Measurements from ENCODE around the gene GFPT1.

GFPT1 gene

GRCh38 chr2:69315160-69315761 lies 71.8 kb downstream of the GFPT1 start:
- DNase-seq, result no peak

GRCh38 chr2:69311024-69311416 lies 76.0 kb downstream of the GFPT1 start:
- DNase-seq, result no peak

GRCh38 chr2:69310111-69311023 lies 76.7 kb downstream of the GFPT1 start:
- DNase-seq, result no peak

GRCh38 chr2:69309351-69310110 lies 77.5 kb downstream of the GFPT1 start:
- DNase-seq, result no peak

DNA sequence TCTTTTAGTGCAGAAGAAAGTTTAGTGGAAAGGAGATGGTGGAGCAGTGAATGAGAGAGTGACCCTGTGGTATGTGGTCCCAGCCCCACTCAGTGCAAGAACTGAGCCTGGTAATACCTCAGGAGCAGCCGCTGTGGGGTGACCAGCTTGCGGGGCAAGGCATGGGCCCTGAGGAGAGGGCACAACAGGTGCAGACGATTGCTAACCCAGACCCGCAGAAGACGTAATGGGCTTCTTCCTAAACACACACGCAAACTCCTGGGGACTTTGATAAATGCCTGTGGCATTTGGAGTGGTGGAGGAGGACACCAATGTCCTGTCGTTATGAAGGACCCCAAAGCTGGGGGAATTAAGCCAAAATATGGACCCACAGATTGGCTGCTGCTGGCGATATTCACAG lies 78.7 kb downstream of the GFPT1 start:
- DNase-seq, result no peak

DNA sequence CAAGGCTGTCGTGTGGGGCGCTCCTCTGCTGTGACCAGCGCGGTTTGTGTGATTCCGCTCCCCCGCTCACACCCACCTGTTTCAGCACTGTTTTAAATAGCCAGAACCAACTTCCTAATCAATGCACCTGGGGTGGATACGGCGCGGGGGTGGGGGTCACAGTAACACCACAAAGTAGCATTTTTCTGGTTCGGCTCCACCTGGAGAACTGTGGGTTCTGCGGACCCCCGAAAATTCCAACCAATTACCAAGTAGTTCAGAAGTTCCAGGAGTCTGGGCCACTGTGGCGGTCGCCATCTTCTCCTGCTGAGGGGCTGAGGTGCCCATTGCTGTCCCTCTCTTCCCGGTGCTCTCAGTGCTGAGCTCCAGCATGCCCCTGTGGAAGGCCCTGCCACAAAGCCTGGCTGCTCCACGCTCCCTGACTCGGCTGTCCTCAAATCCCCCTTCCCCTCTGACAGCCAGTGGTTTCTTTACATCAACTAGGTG lies 79.4 kb downstream of the GFPT1 start:
- no peak for DNase-seq

DNA sequence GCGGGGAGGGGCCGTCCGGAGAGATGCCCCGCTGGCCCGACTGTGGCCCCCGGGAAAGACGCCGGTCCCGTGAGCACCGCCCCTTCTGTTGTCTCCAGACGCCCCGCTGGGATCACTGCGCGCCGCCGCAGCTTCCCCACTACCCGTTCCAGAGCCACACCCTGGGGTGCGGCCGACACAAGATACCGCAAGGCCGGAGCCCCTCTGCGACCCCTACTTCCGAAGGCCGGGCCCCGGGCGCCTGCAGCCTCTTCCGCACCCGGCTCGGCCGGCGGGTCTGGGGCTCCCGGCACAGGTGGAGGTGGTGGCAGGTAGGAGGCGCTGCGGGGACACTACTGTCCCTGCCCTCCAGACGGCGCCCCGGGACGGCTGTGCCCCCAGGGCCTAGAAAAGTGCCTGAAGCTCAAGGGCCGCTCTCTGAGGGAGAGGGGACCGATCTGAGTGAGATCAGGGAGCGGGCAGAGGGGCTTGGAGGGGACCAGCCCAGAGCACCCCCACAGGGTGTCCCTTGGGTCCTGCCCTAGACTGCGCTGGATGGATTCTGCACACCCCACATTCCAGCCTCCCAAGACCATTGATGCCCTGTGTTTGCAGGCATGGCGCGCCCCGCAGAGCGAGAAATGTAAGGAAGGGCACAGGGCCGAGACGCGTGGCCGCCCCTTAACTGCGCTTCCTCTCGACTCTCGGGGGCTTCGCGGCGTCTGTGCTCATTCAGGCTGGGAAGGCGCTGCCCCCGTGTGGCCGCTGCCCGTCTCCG lies 80.0 kb downstream of the GFPT1 start:
- peak; percentile 42 for DNase-seq

- no peak for DNase-seq
These were observed 80.6 kb downstream of the GFPT1 start for GRCh38 chr2:69306393-69306821.

DNA sequence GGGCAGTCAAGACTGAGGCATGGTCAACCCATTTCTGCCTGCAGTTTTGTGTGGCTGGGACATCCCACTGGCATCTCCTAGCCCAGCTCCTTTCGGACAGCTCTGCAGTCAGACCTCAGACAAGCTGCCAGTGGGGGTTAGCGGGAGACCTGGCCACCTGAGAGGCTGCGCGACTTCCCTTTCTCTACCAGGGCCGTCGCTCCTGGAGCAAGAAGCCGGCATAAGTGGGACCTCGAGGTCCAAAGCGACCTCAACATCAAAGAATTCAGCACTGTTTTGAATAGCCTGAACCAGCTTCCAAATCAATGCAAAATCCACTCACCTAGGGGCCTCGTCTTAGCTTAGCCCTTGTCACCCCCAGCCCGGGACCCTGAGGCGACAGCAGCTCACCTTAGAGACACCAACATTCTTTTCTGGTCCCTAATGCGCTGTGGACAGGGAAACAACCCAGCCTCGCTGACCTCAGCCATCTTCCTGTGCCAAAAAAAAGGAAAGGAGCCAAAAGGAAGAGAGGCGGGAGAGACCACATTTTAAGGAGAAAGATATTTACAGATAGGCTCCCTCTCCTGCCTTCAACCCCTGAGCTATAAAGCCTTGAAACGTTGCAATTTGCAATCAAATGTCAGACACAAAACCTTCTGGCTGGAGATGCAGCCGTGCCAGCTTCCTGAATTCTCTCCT lies 81.2 kb downstream of the GFPT1 start:
- DNase-seq, result no peak

DNA sequence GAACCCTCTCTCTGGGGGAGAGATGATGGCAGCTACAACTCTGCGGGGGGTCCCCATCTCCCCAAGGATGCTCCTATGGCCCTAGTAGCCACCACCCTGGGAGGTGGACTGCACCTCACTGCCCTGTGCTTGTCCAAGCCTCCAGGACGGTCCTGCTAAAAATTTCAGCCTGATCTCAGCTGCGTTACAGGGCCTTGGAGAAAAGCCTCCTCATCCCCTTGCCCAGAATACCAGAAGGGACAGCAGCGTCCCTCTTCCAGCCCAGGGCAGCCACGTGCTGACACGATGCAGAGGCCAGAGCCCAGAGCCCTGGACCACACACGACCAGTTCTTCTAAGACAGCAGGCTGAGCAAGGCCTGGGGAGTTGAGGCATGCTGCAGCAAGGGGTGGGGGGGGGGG lies 81.9 kb downstream of the GFPT1 start:
- no peak for DNase-seq

DNA sequence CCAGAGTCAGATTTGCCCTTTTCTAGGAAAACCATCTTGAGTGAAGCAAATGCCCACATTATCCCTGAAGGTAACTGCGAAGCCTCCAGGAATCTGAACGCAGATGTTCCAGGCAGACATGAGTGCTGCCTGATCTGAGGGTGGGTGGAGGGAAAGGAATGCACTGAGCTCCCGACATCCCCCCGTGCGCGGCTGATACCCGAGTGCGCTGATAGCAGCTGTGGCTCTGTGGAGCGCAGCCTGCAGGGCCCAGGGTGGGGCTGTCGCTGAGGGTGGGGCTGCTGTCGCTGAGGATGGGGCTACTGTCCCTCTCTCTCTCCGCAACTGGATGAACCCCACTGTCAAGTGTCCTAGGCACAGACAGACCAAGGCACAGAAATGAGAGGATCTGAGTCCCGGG lies 82.4 kb downstream of the GFPT1 start:
- no peak for DNase-seq

GRCh38 chr2:69300650-69301049 lies 86.4 kb downstream of the GFPT1 start:
- no peak for DNase-seq

GRCh38 chr2:69299772-69300516 lies 87.1 kb downstream of the GFPT1 start:
- no peak for DNase-seq

- DNase-seq, result no peak
These were observed 88.2 kb downstream of the GFPT1 start for GRCh38 chr2:69298862-69299261.

DNA sequence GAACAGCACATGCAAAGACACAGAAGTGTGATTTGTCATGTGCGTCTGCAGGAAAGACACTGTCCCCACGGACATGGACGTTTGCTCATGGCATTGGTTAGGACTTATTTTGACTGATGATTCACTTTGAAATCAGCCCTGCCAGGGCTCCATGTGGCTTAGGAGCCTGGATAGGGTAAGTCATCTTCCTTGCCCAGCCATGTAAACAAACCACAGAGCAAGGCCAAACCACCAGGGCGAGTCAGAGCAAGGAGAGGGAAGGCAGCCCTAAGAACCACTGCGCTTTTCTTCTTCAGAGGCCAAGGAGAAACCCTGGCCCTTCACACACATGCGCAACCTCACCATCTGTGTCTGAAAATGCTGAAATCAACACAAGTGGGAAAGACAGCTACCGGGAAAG lies 88.8 kb downstream of the GFPT1 start:
- no peak for DNase-seq

GRCh38 chr2:69297216-69297615 lies 89.8 kb downstream of the GFPT1 start:
- DNase-seq, result no peak

DNA sequence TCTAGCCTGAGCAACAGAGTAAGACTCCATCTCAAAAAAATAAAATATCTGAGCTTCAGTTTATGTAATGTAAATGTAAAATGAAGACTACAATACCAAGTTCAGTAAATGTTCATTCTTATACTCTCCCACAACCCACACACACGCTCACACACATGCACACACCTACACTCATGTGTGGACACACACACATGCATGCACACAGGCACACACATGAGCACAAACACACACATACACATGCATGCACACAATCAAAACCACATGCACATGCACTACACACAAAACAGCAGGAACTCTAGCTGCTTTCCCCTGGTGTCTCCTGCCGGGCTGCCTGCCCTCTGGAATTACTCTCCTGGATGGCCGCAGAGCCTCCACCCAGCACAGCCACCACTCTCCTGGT lies 90.6 kb downstream of the GFPT1 start:
- no peak for DNase-seq

- DNase-seq, result no peak
These were observed 94.8 kb downstream of the GFPT1 start for GRCh38 chr2:69292256-69292655.

GRCh38 chr2:69291721-69292120 lies 95.3 kb downstream of the GFPT1 start:
- no peak for DNase-seq

DNA sequence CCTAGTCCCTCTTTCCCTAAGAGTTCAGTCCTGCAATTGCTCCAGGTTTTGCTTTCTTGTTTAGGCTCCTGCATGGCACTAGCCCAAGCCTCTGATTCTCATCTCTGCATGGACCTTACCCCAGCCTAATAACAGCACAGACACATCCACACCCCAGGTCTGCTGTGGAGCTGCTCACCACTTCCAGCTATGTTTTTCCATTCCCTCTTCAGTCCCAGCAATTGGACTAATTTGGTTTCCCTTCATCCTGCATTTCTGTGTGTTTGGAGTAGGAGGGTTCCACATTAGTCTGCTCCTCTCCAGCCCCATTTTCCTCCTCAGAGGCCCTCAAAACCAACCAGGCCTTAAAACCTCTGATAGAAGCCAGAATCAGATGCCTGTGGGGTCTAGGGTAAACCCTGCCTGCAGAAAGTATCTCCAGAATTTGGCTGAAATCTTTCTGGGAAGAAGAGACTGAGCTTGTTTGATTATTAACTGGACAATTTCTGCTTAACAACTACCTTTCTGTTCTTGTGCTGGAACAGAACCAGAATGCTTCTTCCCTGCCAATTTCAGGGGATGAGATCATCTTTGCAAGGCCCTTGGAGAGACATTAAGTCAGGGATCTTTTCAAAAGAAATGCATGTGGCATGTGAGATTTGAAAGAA lies 95.9 kb downstream of the GFPT1 start:
- no peak for DNase-seq

DNA sequence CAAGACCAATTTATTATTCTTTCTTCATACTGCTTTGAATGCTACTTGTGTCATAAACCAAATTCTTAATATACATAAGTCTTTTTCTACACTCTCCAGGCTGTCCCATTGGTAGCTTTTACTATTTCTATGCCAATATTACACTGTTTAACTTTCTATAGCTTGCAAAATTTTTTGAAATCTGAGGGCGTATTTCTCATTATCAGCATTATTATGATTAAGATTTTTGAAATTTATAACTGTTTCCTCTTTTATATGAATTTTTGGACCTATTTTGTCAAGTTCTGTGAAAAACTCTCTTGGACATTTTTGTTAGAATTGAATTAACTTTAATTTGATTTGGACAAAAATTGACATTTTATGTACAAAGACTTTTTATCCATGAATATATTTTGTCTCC lies 98.6 kb downstream of the GFPT1 start:
- no peak for DNase-seq

Data from effector CD4-positive, alpha-beta T cell (primary cell).